Measurements from ENCODE around the gene CELSR1.

The CELSR1 gene

DNA sequence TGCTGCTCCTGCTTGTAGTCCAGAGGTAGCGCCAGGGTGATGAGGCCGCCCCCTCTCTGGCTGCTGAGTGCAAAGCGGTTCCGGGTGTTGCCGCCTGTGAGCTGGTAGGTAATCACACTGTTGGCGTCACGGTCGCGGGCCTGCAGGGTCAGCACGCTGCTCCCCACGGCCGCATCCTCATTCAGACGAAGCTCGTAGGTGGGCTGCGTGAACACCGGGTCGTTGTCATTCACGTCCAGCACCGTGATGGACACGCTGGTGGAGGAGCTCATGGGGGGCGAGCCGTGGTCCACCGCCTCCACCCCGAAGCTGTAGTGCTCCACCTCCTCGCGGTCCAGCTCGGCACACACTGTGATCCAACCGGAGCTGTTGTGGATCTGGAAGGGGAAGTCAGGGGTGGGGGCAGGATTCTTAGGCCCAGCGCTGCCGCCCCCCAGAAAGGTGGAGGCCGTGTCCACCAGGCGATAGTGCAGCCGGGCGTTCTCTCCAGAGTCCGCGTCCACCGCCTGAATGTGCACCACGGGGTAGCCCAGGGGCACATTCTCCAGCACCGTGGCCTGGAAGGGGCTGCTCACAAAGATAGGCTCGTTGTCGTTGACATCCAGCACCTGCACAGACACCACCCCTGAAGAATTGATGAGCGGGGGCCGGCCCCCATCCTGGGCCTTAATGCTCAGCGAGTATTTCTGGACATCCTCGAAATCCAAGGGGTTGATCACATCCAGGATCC, 2.4 kb downstream of the CELSR1 start:
- TF ChIP-seq CTCF (IDR thresholded peaks at IDR 0.05; ENCODE audit: borderline replicate concordance, insufficient read depth, low read depth, low read length): no peak
- no peak overlapping the region for H3K4me3 ChIP-seq (ENCODE audit: low read depth, low read length)

- no peak for TF ChIP-seq CTCF (IDR thresholded peaks at IDR 0.05; ENCODE audit: borderline replicate concordance, insufficient read depth, low read depth, low read length)
- no peak overlapping the region for H3K4me3 ChIP-seq (ENCODE audit: low read depth, low read length)
Observed at GRCh38 chr22:46534177-46534776, 3.1 kb downstream of the CELSR1 start.

DNA sequence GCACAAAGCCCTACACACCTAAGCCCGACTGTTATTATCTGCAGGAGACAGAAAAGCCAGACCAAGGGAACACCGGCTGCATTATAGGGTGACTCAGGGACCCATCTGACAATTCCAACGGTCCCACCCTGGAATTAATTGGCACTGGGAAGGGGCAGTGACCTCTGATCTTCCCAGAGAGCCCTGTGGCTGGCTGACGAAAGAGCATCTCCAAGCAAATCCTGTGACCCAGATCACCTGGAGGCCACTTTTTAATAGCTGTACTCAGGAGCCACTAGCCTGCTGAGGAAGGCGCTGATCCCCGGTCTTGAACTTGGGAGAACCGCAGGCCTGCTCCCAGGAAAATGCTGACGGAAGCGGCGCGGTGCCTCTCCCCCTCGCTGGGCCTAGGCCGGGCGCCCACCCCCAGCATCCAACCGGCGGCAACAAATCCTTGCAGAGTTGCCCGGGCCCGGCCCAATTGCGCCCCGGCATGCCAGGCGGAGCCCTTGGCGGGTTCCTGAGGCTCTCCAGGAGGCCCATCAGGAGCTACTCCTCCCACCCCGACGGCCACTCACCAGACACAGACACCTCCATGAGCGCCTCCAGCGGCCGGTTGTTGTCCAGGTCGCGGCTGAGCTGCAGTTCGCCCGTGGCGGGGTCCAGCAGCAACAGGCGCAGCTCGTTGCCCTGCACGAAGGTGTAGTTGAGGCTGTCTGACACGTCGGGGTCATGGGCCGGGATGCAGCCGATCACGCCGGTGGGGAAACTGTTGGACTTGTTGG, 4.2 kb downstream of the CELSR1 start:
- no peak overlapping the region for H3K4me3 ChIP-seq (ENCODE audit: low read depth, low read length)
- TF ChIP-seq CTCF (IDR thresholded peaks at IDR 0.05; ENCODE audit: borderline replicate concordance, insufficient read depth, low read depth, low read length): no peak

DNA sequence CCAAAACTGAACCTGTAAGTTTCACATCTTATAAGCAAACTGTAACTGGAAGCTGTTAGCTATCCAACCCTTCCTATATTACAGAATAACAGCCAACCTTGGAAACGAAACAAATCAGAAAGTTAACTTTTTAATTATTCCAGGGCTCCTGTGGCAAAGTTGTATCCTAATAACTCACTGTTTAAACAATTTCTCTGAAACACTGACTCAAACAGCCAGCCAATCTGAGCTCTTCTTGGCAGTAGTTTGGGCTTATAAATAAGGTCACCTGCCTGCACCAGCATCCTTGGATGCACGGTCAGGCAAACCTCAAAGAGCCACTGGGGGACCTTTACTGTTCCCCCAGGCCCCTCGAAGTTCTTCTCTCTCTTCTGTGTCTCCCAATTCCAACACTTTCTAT, 5.0 kb downstream of the CELSR1 start:
- no peak overlapping the region for H3K4me3 ChIP-seq (ENCODE audit: low read depth, low read length)
- TF ChIP-seq CTCF (IDR thresholded peaks at IDR 0.05; ENCODE audit: borderline replicate concordance, insufficient read depth, low read depth, low read length): no peak

GRCh38 chr22:46531581-46532175, 5.7 kb downstream of the CELSR1 start:
- H3K4me3 ChIP-seq (ENCODE audit: low read depth, low read length): no peak overlapping the region

DNA sequence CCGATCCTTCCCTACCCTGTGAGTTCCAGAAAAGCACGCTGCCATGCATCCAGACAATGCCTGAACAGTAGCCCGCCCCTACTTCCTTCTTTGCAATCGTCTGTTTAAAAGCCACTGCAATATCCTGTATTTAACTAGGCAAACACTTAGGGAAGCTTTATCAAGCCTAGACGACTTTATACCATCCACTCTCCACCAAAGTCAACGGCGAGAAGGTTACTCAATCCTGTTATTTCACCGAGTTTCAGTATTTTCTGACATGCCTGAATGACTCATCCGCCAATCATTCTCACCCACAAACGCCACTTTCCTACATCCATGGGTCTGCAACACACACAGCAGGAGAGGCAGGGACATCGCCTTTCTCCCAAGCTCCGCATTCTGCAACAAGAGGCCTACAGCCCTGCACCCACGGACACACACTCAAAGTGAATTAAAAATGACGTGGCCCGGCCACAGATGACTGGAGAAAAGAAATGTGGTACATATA, 9.3 kb downstream of the CELSR1 start:
- H3K4me3 ChIP-seq (ENCODE audit: low read depth, low read length): no peak overlapping the region

More at GRCh38 chr22:46531581-46532175, 5.7 kb downstream of the CELSR1 start:
- no peak for TF ChIP-seq CTCF (IDR thresholded peaks at IDR 0.05; ENCODE audit: borderline replicate concordance, insufficient read depth, low read depth, low read length)

More for the DNA sequence above, 9.3 kb downstream of the CELSR1 start:
- TF ChIP-seq CTCF (IDR thresholded peaks at IDR 0.05; ENCODE audit: borderline replicate concordance, insufficient read depth, low read depth, low read length): no peak
